Retina (tissue), 1 donor: ENCODE data around the gene SMCR8.
"Not testable (repeated sequence)": the region's sequence is repeated elsewhere in the genome, so short reads cannot be mapped to it uniquely, and the experiment has no call there.

Source experiments
- DNase-seq: peaks from one replicate; pipeline ENCODE4 v3.0.0-alpha.2; 2016

Gene SMCR8

GRCh38 chr17:18363101-18364049, 48.3 kb downstream of the SMCR8 start, which contains the start of gene SHMT1:
Gene SHMT1, minus strand, starts transcription at chr17:18363550. Its CDS starts 7,569 bp downstream, at chr17:18355981.
- DNase-seq = peak; percentile 93

DNA sequence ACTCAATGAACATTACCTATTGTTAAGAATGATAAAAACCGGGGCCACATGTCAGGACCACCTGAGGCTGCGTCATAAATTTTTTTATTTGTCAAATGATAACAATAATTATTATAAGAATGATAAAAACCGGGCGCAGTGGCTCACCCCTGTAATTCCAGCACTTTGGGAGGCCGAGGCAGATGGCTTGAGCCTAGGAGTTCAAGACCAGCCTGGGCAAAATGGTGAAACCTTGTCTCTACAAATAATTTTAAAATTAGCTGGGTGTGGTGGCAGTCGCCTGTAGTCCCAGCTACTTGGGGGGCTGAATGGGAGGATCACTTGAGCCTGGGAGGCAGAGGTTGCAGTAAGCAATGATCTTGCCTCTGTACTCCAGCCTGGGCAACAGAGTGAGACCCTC, 49.1 kb downstream of the SMCR8 start:
- no peak for DNase-seq

GRCh38 chr17:18368946-18369345, 53.9 kb downstream of the SMCR8 start:
- no peak for DNase-seq

- DNase-seq = no peak
These were observed 55.7 kb downstream of the SMCR8 start for GRCh38 chr17:18370761-18371160.

- DNase-seq = no peak
These were observed 56.4 kb downstream of the SMCR8 start for GRCh38 chr17:18371455-18371854.

GRCh38 chr17:18373181-18373580, 58.1 kb downstream of the SMCR8 start:
- DNase-seq = not testable (repeated sequence)

DNA sequence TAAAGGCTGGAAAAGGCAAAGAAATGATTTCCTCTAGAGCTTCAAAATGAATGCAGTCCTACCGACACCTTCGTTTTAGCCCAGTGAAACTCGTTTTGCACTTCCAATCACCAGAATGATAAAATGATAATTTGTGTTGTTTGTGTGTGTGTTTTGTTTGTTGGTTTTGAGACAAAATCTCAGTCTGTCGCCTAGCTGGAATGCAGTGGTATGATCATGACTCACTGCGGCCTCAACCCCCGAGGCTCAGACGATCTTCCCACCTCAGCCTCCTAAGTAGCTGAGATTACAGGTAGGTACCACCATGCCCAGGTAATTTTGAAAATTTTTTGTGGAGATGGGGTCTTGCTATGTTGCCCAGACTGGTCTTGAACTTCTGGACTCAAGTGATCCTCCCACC, 59.1 kb downstream of the SMCR8 start:
- no peak for DNase-seq
